Fibroblast of lung (primary cell): ENCODE data around the gene MICOS13. TPM values are rescaled to one million over a fixed set of nuclear protein-coding genes. Genes with fewer than 3 reads are reported as not detected.

ENCODE experiments used
- DNase-seq, 2 donors: peaks; one replicate each; pipeline versions ENCODE4 v3.0.0 to v3.0.0-alpha.2; 2010; ENCODE audit warnings: low read depth in 2 of 2
- H2AFZ ChIP-seq: 2 replicates; pipeline ENCODE4 v1.5.1; 2012; ENCODE audit warnings: low read length, control low read depth, inconsistent platforms
- H3K27ac ChIP-seq: 2 replicates; pipeline ENCODE4 v1.5.1; 2011; ENCODE audit warnings: low read length, control low read depth; ENCODE audit not compliant: insufficient read depth
- H3K27me3 ChIP-seq: 2 replicates; pipeline ENCODE4 v1.5.1; 2011; ENCODE audit warnings: mild to moderate bottlenecking, low read length; ENCODE audit not compliant: control insufficient read depth, insufficient read depth
- H3K36me3 ChIP-seq: 2 replicates; pipeline ENCODE4 v1.5.1; 2011; ENCODE audit warnings: low read length; ENCODE audit not compliant: control insufficient read depth, insufficient read depth
- H3K4me1 ChIP-seq: 2 replicates; pipeline ENCODE4 v1.5.1; 2011; ENCODE audit warnings: low read length; ENCODE audit not compliant: control insufficient read depth, insufficient read depth; ENCODE audit errors: extremely low read depth
- H3K4me2 ChIP-seq: 2 replicates; pipeline ENCODE4 v1.5.1; 2011; ENCODE audit warnings: low read length, control low read depth; ENCODE audit not compliant: insufficient read depth; ENCODE audit errors: extremely low read depth
- H3K4me3 ChIP-seq, 4 experiments: fragments of 200-600 bp in 1 of 4; sonication (generic) in 1 of 4; replicated peaks in 1 of 4; 2 replicates each; pipeline ENCODE4 v1.5.1; 2011 to 2016; ENCODE audit warnings: low read length in 4 of 4, low read depth in 3 of 4, mild to moderate bottlenecking in 3 of 4, control low read depth in 2 of 4, inconsistent platforms in 1 of 4, mixed read lengths in 1 of 4; ENCODE audit not compliant: insufficient read depth in 1 of 4; ENCODE audit errors: control extremely low read depth in 1 of 4
- H3K79me2 ChIP-seq: 2 replicates; pipeline ENCODE4 v1.5.1; 2012; ENCODE audit warnings: mild to moderate bottlenecking, low read length, inconsistent platforms; ENCODE audit not compliant: control insufficient read depth, insufficient read depth
- H3K9ac ChIP-seq: 2 replicates; pipeline ENCODE4 v1.5.1; 2011; ENCODE audit warnings: mild to moderate bottlenecking, low read length, control low read depth; ENCODE audit not compliant: insufficient read depth
- H3K9me3 ChIP-seq: 2 replicates; pipeline ENCODE4 v1.5.1; 2012; ENCODE audit warnings: low read depth, low read length; ENCODE audit not compliant: control insufficient read depth, insufficient read depth
- H4K20me1 ChIP-seq: 2 replicates; pipeline ENCODE4 v1.5.1; 2011; ENCODE audit warnings: low read length; ENCODE audit not compliant: control insufficient read depth, insufficient read depth; ENCODE audit errors: extremely low read depth
- CTCF ChIP-seq, 2 donors: IDR thresholded peaks in 1 of 2; conservative IDR thresholded peaks in 1 of 2; 1 replicate in 1 of 2; 2 replicates in 1 of 2; pipeline ENCODE4 v1.5.1; 2011 to 2012; ENCODE audit warnings: low read length in 2 of 2, control low read depth in 1 of 2, inconsistent platforms in 1 of 2, low read depth in 1 of 2, mild to moderate bottlenecking in 1 of 2
- EZH2 ChIP-seq: IDR thresholded peaks from 2 replicates; pipeline ENCODE4 v1.5.1; 2012; ENCODE audit warnings: low read length, control low read depth, mild to moderate bottlenecking; ENCODE audit errors: missing control alignments
- polyA plus RNA-seq, 2 donors: library from polyadenylated mRNA; depleted of rRNA in 1 of 2; stranded (reverse) in 1 of 2; unstranded in 1 of 2; fragments of >200 nt; gene quantifications; 2 replicates each; pipeline ENCODE4 v1.2.1, GENCODE V29; 2011 to 2012; ENCODE audit warnings: missing spikeins in 1 of 2
- total RNA-seq: library from RNA; depleted of rRNA; stranded (reverse); fragments of >200 nt; gene quantifications from 2 replicates; pipeline ENCODE4 v1.2.1, GENCODE V29; 2014

The MICOS13 gene
- total and polyA plus RNA-seq, 2 donors (not counting 1 experiment from before 2014, with no cell fraction given), result 20.8 to 73.5 TPM

GRCh38 chr19:5642204-5642603 lies 38.1 kb downstream of the MICOS13 start:
- Histone ChIP-seq H3K9me3 (no peaks in the 10 kb centered on the region), H2AFZ (no peak overlapping the region), H3K36me3 (peaks cover 27% of the 10 kb centered on the region), H3K4me3 (no peak overlapping the region), H3K27ac (no peak overlapping the region), H3K79me2 (peaks cover 85% of the 10 kb centered on the region), H4K20me1 (peaks cover 5% of the 10 kb centered on the region), H3K9ac (no peak overlapping the region), H3K4me1 (peaks cover 4% of the 10 kb centered on the region), H3K4me2 (no peak overlapping the region), H3K27me3 (no peaks in the 10 kb centered on the region)
- DNase-seq, result no peak
- TF ChIP-seq EZH2 (no peak), CTCF (conservative IDR thresholded peaks at IDR 0.05 in 1 of 2, IDR thresholded peaks at IDR 0.05 in 1 of 2; ENCODE audit: low read depth in 1 of 2, low read length in 2 of 2) (no peak)

- no peak overlapping the region for H3K27ac ChIP-seq
- peaks cover 20% of the 10 kb centered on the region for H3K36me3 ChIP-seq
- no peak for DNase-seq
- no peak for TF ChIP-seq EZH2
- no peak for TF ChIP-seq CTCF (conservative IDR thresholded peaks at IDR 0.05 in 1 of 2, IDR thresholded peaks at IDR 0.05 in 1 of 2; ENCODE audit: low read depth in 1 of 2, low read length in 2 of 2)
- H3K79me2 ChIP-seq, result peaks cover 86% of the 10 kb centered on the region
- no peak overlapping the region for H3K9ac ChIP-seq
- H4K20me1 ChIP-seq, result peaks cover 5% of the 10 kb centered on the region
- peaks cover 4% of the 10 kb centered on the region for H3K4me1 ChIP-seq
- H3K27me3 ChIP-seq, result no peaks in the 10 kb centered on the region
- no peak overlapping the region for H3K4me2 ChIP-seq
- H3K9me3 ChIP-seq, result no peaks in the 10 kb centered on the region
- no peak overlapping the region for H3K4me3 ChIP-seq
- no peak overlapping the region for H2AFZ ChIP-seq
Measured at GRCh38 chr19:5641171-5641570, 39.1 kb downstream of the MICOS13 start.

- Histone ChIP-seq H3K79me2 (peaks cover 89% of the 10 kb centered on the region), H2AFZ (no peak overlapping the region), H3K27ac (no peak overlapping the region), H3K9me3 (no peaks in the 10 kb centered on the region), H3K4me2 (no peak overlapping the region), H3K4me3 (no peak overlapping the region), H3K4me1 (no peaks in the 10 kb centered on the region), H4K20me1 (no peaks in the 10 kb centered on the region), H3K27me3 (no peaks in the 10 kb centered on the region), H3K9ac (no peak overlapping the region), H3K36me3 (peaks cover 4% of the 10 kb centered on the region)
- no peak for TF ChIP-seq CTCF (conservative IDR thresholded peaks at IDR 0.05 in 1 of 2, IDR thresholded peaks at IDR 0.05 in 1 of 2; ENCODE audit: low read depth in 1 of 2, low read length in 2 of 2)
- peak; percentile 10 to 33 for DNase-seq
Measured at GRCh38 chr19:5637971-5638370, 42.3 kb downstream of the MICOS13 start.
